ENCODE measurements around the gene NPY. TPM values are rescaled to one million over a fixed set of nuclear protein-coding genes. Genes with fewer than 3 reads are reported as not detected.

NPY gene
- total RNA-seq, result 1 to 10 TPM in 1 of 6 donors, not detected in 5; 3.6 TPM

DNA sequence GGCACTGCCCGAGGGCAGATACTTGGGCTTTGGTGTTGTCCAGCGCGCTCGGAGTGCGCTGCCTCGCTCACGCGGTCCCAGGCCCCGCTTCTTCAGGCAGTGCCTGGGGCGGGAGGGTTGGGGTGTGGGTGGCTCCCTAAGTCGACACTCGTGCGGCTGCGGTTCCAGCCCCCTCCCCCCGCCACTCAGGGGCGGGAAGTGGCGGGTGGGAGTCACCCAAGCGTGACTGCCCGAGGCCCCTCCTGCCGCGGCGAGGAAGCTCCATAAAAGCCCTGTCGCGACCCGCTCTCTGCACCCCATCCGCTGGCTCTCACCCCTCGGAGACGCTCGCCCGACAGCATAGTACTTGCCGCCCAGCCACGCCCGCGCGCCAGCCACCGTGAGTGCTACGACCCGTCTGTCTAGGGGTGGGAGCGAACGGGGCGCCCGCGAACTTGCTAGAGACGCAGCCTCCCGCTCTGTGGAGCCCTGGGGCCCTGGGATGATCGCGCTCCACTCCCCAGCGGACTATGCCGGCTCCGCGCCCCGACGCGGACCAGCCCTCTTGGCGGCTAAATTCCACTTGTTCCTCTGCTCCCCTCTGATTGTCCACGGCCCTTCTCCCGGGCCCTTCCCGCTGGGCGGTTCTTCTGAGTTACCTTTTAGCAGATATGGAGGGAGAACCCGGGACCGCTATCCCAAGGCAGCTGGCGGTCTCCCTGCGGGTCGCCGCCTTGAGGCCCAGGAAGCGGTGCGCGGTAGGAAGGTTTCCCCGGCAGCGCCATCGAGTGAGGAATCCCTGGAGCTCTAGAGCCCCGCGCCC lies at the start of gene NPY:
NPY (plus strand) TSS at position 294 of the 802 bp plus-strand sequence. CDS start 1,051 bp downstream, outside the sequence.
- no peaks in the 10 kb centered on the region for H3K36me3 ChIP-seq
- peak in 1 of 2 donors; percentile 84 for DNase-seq
- H3K9me3 ChIP-seq, result no peaks in the 10 kb centered on the region
- no peak within 1 kb of the TSS for H3K27ac ChIP-seq
- H3K4me1 ChIP-seq, result peaks cover 6 to 21% (median 8%) of the 10 kb centered on the region in 4 donors
- peak within 1 kb of the TSS in 1 of 4 donors; percentile 19 for H3K4me3 ChIP-seq
- TF ChIP-seq, protein P1, sequence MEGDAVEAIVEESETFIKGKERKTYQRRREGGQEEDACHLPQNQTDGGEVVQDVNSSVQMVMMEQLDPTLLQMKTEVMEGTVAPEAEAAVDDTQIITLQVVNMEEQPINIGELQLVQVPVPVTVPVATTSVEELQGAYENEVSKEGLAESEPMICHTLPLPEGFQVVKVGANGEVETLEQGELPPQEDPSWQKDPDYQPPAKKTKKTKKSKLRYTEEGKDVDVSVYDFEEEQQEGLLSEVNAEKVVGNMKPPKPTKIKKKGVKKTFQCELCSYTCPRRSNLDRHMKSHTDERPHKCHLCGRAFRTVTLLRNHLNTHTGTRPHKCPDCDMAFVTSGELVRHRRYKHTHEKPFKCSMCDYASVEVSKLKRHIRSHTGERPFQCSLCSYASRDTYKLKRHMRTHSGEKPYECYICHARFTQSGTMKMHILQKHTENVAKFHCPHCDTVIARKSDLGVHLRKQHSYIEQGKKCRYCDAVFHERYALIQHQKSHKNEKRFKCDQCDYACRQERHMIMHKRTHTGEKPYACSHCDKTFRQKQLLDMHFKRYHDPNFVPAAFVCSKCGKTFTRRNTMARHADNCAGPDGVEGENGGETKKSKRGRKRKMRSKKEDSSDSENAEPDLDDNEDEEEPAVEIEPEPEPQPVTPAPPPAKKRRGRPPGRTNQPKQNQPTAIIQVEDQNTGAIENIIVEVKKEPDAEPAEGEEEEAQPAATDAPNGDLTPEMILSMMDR (IDR thresholded peaks at IDR 0.05), result no peak
- WGBS, 2 donors, result 0 to 3% methylated on average over 16 to 57 of the region's 73 CpGs
- peak; percentile 26 to 57 for ATAC-seq (ENCODE audit: low FRiP score in 2 of 2)
- peaks cover 0 to 24% (median 16%) of the 10 kb centered on the region in 4 donors for H3K27me3 ChIP-seq

DNA sequence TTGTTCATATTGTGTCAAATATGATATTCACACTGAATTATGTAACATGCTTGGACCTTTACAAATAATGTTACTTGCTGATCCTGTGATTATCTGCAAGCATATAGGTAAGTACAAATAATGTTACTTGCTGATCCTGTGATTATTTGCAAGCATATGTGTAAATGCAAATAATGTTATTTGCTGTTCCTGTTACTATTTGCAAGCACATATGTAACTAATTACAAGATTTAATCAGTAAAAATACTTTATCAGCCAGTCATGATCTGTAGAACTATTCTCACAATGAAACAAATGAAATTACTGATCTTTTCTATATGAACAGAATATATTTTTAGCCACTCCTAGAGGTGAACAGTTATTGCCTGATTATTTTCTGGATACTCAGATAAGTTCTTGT lies 44.7 kb upstream of the NPY start:
- Histone ChIP-seq H3K36me3 (no peaks in the 10 kb centered on the region), H3K27ac (no peak overlapping the region), H3K4me1 (no peaks in the 10 kb centered on the region), H3K9me3 (no peaks in the 10 kb centered on the region), H3K27me3 (no peaks in the 10 kb centered on the region), H3K4me3 (no peak overlapping the region)
- DNase-seq (no peak), ATAC-seq (ENCODE audit: low FRiP score in 2 of 2) (no peak)
- no peak for TF ChIP-seq EP300 (IDR thresholded peaks at IDR 0.05)
- TF ChIP-seq, protein P1 (IDR thresholded peaks at IDR 0.05), result no peak

DNA sequence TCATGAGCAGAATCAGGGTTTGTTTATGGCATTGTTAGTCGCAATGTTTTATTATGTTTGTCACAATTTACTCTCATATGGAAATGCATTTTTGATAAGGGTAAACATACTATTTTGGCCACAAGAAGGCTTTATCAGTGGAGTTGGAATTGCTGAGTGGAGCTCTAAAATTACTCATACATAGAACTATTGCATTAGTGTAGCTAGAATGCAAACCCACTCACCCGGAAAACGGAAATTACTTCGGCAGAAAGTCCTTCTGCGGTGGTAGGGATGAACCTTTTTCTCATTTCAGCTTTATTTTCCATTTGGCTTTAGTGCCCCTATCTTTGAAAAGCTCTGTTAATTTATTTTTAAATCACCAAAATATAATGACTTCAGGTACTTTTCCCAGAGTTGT lies 42.8 kb upstream of the NPY start:
- 87 to 93% methylated on average over 5 of the region's 5 CpGs for WGBS, 2 donors
- Histone ChIP-seq H3K27me3 (no peaks in the 10 kb centered on the region), H3K27ac (no peak overlapping the region), H3K4me3 (no peak overlapping the region), H3K9me3 (no peaks in the 10 kb centered on the region), H3K36me3 (no peaks in the 10 kb centered on the region), H3K4me1 (no peaks in the 10 kb centered on the region)
- ATAC-seq (ENCODE audit: low FRiP score in 2 of 2) (no peak), DNase-seq (no peak)
- TF ChIP-seq EP300 (IDR thresholded peaks at IDR 0.05) (no peak), POLR2AphosphoS5 (IDR thresholded peaks at IDR 0.05) (no peak), POLR2A (IDR thresholded peaks at IDR 0.05) (no peak)
- TF ChIP-seq, protein P1 (IDR thresholded peaks at IDR 0.05), result no peak

DNA sequence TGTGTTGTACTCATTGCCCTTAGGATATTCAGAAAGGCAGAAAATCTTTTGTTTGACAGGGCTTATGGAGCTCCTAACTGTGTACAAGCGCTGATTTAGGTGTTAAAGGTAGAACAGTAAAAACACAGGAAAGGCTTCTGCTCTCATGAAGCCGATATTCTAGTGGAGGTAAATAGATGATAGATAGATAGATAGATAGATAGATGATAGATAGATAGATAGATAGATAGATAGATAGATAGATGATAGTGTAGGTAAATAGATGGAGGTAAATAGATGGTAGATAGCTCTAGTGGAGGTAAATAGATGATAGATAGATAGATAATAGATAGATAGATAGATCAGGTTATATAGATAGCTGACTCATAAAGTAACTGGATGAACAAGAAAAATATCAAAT lies 39.4 kb upstream of the NPY start:
- Histone ChIP-seq H3K9me3 (no peaks in the 10 kb centered on the region), H3K27me3 (no peaks in the 10 kb centered on the region), H3K27ac (no peak overlapping the region), H3K36me3 (no peaks in the 10 kb centered on the region), H3K4me1 (no peaks in the 10 kb centered on the region), H3K4me3 (no peak overlapping the region)
- ATAC-seq (ENCODE audit: low FRiP score in 2 of 2) (no peak), DNase-seq (no peak)
- WGBS, 2 donors, result 69 to 79% methylated on average over 2 of the region's 2 CpGs
- TF ChIP-seq POLR2AphosphoS5 (IDR thresholded peaks at IDR 0.05) (no peak), POLR2A (IDR thresholded peaks at IDR 0.05) (no peak), EP300 (IDR thresholded peaks at IDR 0.05) (no peak)
- TF ChIP-seq, protein P1 (IDR thresholded peaks at IDR 0.05), result no peak

DNA sequence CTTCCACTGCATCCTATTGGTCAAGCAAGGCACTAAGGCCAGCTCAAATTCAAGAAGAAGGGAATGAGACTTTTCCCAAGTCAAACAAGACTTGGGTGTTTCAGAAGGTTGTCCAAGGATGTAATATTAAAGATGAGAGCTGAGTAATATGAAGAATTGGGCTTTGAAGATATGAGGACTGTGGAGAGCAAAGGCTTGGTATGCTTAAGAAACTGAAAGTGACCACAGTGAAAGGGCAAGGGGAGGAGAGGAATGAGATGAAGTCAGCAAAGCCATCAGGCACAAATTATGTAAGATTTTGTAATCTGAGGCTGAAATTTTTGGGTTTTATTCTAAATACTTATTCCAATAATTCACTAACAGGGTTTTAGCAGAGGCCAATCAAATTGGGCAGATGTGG lies 38.6 kb upstream of the NPY start:
- Histone ChIP-seq H3K9me3 (peaks cover 0 to under 1% (median 0%) of the 10 kb centered on the region in 4 donors), H3K27me3 (no peaks in the 10 kb centered on the region), H3K4me1 (no peaks in the 10 kb centered on the region), H3K36me3 (no peaks in the 10 kb centered on the region), H3K4me3 (no peak overlapping the region), H3K27ac (no peak overlapping the region)
- no peak for DNase-seq
- TF ChIP-seq EP300 (IDR thresholded peaks at IDR 0.05) (no peak), POLR2A (IDR thresholded peaks at IDR 0.05) (no peak), POLR2AphosphoS5 (IDR thresholded peaks at IDR 0.05) (no peak)
- TF ChIP-seq, protein P1 (IDR thresholded peaks at IDR 0.05), result no peak
- ATAC-seq (ENCODE audit: low FRiP score in 2 of 2), result no peak

All from upper lobe of left lung (tissue), 6 donors.